K562 (cell line): Measurements from ENCODE around the gene MTCH2. TPM values are rescaled to one million over a fixed set of nuclear protein-coding genes. Genes with fewer than 3 reads are reported as not detected.

Experiments
- CBX2 ChIP-seq: fragments of 200-600 bp; sonication (generic); IDR thresholded peaks from one replicate; pipeline ENCODE4 v1.6.1; 2012; ENCODE audit warnings: mild to moderate bottlenecking, low read length, inconsistent platforms; ENCODE audit not compliant: insufficient read depth, poor library complexity, severe bottlenecking
- ERF ChIP-seq: fragments of 450-650 bp; formaldehyde crosslinking; IDR thresholded peaks from 2 replicates; pipeline ENCODE4 v1.4.0; 2020; ENCODE audit warnings: mild to moderate bottlenecking, mixed read lengths
- FOXA3 ChIP-seq, 2 experiments: fragments of 450-650 bp in 1 of 2; sonication (generic) in 1 of 2; formaldehyde crosslinking; IDR thresholded peaks in 1 of 2; conservative IDR thresholded peaks in 1 of 2; 2 replicates each; pipeline versions ENCODE4 v1.4.0 to v1.8.0; 2020 to 2022; ENCODE audit warnings: mild to moderate bottlenecking in 2 of 2, missing genetic modification reagents in 1 of 2
- FUS ChIP-seq: fragments of 200-400 bp; formaldehyde crosslinking; optimal IDR thresholded peaks from 2 replicates; pipeline ENCODE3; 2017; ENCODE audit warnings: low read depth, low read length
- NFE2 ChIP-seq: IDR thresholded peaks from 2 replicates; pipeline ENCODE4 v1.6.1; 2014; ENCODE audit warnings: antibody characterized with exemption, low read depth
- NR3C1 ChIP-seq: sonication (generic); formaldehyde crosslinking; IDR thresholded peaks from 2 replicates; pipeline ENCODE4 v1.8.1; 2022; ENCODE audit warnings: missing genetic modification reagents
- PYGO2 ChIP-seq: fragments of 450-650 bp; IDR thresholded peaks from 2 replicates; pipeline ENCODE4 v1.6.1; 2016; ENCODE audit warnings: mild to moderate bottlenecking, missing genetic modification characterization, moderate library complexity, missing compliant biosample characterization
- SREBF2 ChIP-seq: sonication (generic); formaldehyde crosslinking; IDR thresholded peaks from 2 replicates; pipeline ENCODE4 v1.4.0; 2020; ENCODE audit warnings: mild to moderate bottlenecking, missing genetic modification reagents
- ZBTB8A ChIP-seq: fragments of 450-650 bp; IDR thresholded peaks from 2 replicates; pipeline ENCODE4 v1.6.1; 2018; ENCODE audit warnings: mild to moderate bottlenecking, moderate library complexity; ENCODE audit not compliant: partially characterized antibody
- ZNF124 ChIP-seq: sonication (generic); formaldehyde crosslinking; IDR thresholded peaks from 2 replicates; pipeline ENCODE4 v1.8.1; 2022; ENCODE audit warnings: missing genetic modification reagents
- ZNF507 ChIP-seq: conservative IDR thresholded peaks from 2 replicates; pipeline ENCODE4 v1.6.1; 2017; ENCODE audit warnings: missing genetic modification characterization, missing compliant biosample characterization
- polyA plus RNA-seq, 8 experiments: library from polyadenylated mRNA; depleted of rRNA in 4 of 8; stranded (reverse) in 5 of 8; unstranded in 3 of 8; fragments of >200 nt; fragmentation: Nextera tagmentation in 2 of 8; fragmentation: Illumina TruSeq in 1 of 8; extraction: Ambion mirVana in 2 of 8; extraction: Trizol in 1 of 8; gene quantifications; 2 replicates each; pipeline versions ENCODE4 v1.2.1 to v1.2.3, GENCODE V29; 2011 to 2014; ENCODE audit warnings: inconsistent platforms in 1 of 8, missing spikeins in 1 of 8
- total RNA-seq, 7 experiments: library from RNA; depleted of rRNA in 6 of 7; stranded (reverse); fragments of >200 nt in 6 of 7; fragmentation: Illumina TruSeq in 2 of 7; extraction: Trizol in 2 of 7; gene quantifications; 2 replicates each; pipeline versions ENCODE4 v1.2.1 to v1.2.3, GENCODE V29; 2011 to 2021; ENCODE audit warnings: low replicate concordance in 1 of 7
- TF ChIP-seq, protein P1 (sequence below): fragments of 250-450 bp; sonication (Bioruptor Pico); IDR thresholded peaks from 2 replicates; pipeline ENCODE4 v1.8.0; 2021; ENCODE audit warnings: moderate library complexity, mild to moderate bottlenecking, inconsistent platforms
- TF ChIP-seq, protein P2 (sequence below): fragments of 250-450 bp; sonication (Bioruptor Pico); IDR thresholded peaks from 2 replicates; pipeline ENCODE4 v1.5.0; 2022; ENCODE audit warnings: mild to moderate bottlenecking
- TF ChIP-seq, protein P3 (sequence below): fragments of 150-350 bp; IDR thresholded peaks from 2 replicates; pipeline ENCODE4 v1.6.1; 2014; ENCODE audit warnings: low read depth, mild to moderate bottlenecking, low read length, borderline replicate concordance
- TF ChIP-seq, protein P4 (sequence below), 2 experiments: IDR thresholded peaks; 2 replicates each; pipeline ENCODE4 v1.6.1; 2012; ENCODE audit warnings: improper control_type of control experiment in 2 of 2, low read depth in 2 of 2, low read length in 2 of 2, borderline replicate concordance in 1 of 2
- TF ChIP-seq, protein P5 (sequence below): fragments of 250-450 bp; sonication (Bioruptor Pico); IDR thresholded peaks from 2 replicates; pipeline ENCODE4 v1.8.0; 2021; ENCODE audit warnings: moderate library complexity, mild to moderate bottlenecking, inconsistent platforms

MTCH2 gene
- total and polyA plus RNA-seq, 9 of the 15 experiments (the other 6 are each of a cell fraction or from before 2014, with no cell fraction given): 95.4 to 620 (median 198) TPM

DNA sequence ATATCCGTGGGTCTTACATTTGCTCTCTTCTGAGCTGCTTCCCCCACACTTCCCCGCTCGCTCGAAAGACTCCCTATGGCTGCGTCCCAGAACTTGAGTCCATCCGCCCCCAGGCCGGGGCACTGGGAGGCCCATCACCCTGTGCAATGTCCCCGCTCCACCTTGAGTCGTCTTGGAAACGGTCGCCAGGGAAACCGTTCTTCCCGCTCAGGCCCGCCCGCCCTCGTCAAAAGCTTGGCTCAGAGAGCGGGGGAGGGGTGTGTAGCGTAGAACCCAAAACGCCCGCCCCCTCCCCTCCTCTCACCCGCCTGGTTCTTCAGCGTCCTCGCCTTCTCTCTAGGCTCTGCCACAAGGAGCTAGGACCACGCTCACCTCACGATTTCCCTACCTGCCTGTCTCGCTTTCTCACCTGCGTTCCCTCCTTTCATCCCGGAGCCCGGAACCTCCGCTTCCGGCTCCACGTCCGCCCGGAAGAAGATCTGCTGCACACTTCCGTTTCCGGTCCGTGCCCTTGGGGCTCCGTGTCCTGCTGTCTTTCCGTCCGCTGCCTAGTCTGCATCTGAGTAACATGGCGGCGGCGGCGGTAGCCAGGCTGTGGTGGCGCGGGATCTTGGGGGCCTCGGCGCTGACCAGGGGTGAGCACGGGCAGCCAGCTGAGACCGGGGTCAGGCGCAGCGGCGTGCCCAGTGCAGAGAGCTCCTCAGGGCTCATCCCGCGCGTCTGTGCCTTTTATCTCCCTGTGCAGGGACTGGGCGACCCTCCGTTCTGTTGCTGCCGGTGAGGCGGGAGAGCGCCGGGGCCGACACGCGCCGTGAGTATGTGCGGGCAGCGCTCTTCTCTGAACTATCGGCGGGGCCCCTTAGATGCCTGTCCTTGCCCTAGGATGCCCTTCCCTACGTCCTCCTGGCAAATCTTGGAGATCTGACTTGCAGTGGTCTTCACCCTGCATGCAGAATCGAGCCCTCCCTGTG lies 63.5 kb downstream of the MTCH2 start, which contains the start of the genes KBTBD4 and NDUFS3 (continued):
- TF ChIP-seq ZNF507 (tag) (no peak), CBX2 (no peak), ZBTB8A (no peak), ZNF124 (no peak), SREBF2 (CRISPR knock-in tag) (no peak), NR3C1 (CRISPR knock-in tag) (no peak), ERF (no peak; the same call in 1 of the 2 replicates), FOXA3 (CRISPR knock-in tag; conservative IDR thresholded peaks at IDR 0.05 in 1 of 2, IDR thresholded peaks at IDR 0.05 in 1 of 2) (no peak), FUS (no peak), PYGO2 (tag) (no peak), NFE2 (no peak)
- TF ChIP-seq, protein P1, sequence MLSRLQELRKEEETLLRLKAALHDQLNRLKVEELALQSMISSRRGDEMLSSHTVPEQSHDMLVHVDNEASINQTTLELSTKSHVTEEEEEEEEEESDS: no peak
- TF ChIP-seq, protein P2, sequence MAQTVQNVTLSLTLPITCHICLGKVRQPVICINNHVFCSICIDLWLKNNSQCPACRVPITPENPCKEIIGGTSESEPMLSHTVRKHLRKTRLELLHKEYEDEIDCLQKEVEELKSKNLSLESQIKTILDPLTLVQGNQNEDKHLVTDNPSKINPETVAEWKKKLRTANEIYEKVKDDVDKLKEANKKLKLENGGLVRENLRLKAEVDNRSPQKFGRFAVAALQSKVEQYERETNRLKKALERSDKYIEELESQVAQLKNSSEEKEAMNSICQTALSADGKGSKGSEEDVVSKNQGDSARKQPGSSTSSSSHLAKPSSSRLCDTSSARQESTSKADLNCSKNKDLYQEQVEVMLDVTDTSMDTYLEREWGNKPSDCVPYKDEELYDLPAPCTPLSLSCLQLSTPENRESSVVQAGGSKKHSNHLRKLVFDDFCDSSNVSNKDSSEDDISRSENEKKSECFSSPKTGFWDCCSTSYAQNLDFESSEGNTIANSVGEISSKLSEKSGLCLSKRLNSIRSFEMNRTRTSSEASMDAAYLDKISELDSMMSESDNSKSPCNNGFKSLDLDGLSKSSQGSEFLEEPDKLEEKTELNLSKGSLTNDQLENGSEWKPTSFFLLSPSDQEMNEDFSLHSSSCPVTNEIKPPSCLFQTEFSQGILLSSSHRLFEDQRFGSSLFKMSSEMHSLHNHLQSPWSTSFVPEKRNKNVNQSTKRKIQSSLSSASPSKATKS: no peak
- TF ChIP-seq, protein P3, sequence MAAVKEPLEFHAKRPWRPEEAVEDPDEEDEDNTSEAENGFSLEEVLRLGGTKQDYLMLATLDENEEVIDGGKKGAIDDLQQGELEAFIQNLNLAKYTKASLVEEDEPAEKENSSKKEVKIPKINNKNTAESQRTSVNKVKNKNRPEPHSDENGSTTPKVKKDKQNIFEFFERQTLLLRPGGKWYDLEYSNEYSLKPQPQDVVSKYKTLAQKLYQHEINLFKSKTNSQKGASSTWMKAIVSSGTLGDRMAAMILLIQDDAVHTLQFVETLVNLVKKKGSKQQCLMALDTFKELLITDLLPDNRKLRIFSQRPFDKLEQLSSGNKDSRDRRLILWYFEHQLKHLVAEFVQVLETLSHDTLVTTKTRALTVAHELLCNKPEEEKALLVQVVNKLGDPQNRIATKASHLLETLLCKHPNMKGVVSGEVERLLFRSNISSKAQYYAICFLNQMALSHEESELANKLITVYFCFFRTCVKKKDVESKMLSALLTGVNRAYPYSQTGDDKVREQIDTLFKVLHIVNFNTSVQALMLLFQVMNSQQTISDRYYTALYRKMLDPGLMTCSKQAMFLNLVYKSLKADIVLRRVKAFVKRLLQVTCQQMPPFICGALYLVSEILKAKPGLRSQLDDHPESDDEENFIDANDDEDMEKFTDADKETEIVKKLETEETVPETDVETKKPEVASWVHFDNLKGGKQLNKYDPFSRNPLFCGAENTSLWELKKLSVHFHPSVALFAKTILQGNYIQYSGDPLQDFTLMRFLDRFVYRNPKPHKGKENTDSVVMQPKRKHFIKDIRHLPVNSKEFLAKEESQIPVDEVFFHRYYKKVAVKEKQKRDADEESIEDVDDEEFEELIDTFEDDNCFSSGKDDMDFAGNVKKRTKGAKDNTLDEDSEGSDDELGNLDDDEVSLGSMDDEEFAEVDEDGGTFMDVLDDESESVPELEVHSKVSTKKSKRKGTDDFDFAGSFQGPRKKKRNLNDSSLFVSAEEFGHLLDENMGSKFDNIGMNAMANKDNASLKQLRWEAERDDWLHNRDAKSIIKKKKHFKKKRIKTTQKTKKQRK: no peak
- TF ChIP-seq, protein P4, sequence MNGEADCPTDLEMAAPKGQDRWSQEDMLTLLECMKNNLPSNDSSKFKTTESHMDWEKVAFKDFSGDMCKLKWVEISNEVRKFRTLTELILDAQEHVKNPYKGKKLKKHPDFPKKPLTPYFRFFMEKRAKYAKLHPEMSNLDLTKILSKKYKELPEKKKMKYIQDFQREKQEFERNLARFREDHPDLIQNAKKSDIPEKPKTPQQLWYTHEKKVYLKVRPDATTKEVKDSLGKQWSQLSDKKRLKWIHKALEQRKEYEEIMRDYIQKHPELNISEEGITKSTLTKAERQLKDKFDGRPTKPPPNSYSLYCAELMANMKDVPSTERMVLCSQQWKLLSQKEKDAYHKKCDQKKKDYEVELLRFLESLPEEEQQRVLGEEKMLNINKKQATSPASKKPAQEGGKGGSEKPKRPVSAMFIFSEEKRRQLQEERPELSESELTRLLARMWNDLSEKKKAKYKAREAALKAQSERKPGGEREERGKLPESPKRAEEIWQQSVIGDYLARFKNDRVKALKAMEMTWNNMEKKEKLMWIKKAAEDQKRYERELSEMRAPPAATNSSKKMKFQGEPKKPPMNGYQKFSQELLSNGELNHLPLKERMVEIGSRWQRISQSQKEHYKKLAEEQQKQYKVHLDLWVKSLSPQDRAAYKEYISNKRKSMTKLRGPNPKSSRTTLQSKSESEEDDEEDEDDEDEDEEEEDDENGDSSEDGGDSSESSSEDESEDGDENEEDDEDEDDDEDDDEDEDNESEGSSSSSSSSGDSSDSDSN (IDR thresholded peaks at IDR 0.05; ENCODE audit: borderline replicate concordance in 1 of 2, low read depth in 2 of 2, low read length in 2 of 2): peak in 1 of 2 experiments; percentile 82; a peak in 1 of 4 replicates
- TF ChIP-seq, protein P5, sequence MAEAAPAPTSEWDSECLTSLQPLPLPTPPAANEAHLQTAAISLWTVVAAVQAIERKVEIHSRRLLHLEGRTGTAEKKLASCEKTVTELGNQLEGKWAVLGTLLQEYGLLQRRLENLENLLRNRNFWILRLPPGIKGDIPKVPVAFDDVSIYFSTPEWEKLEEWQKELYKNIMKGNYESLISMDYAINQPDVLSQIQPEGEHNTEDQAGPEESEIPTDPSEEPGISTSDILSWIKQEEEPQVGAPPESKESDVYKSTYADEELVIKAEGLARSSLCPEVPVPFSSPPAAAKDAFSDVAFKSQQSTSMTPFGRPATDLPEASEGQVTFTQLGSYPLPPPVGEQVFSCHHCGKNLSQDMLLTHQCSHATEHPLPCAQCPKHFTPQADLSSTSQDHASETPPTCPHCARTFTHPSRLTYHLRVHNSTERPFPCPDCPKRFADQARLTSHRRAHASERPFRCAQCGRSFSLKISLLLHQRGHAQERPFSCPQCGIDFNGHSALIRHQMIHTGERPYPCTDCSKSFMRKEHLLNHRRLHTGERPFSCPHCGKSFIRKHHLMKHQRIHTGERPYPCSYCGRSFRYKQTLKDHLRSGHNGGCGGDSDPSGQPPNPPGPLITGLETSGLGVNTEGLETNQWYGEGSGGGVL (CRISPR knock-in tag): no peak
